Type B pancreatic cell (in vitro differentiated cells): ENCODE results near the gene C9orf78. TPM values are rescaled to one million over a fixed set of nuclear protein-coding genes. Genes with fewer than 3 reads are reported as not detected.

Source experiments
- DNase-seq: peaks from one replicate; pipeline ENCODE4 v3.0.0; 2021; ENCODE audit warnings: mixed read lengths; ENCODE audit not compliant: unreplicated experiment; ENCODE audit errors: extremely low spot score
- H3K27ac Mint-ChIP-seq: 2 replicates; pipeline ENCODE4 v1.8.0; 2021; ENCODE audit warnings: mild to moderate bottlenecking, mixed read lengths
- H3K27me3 Mint-ChIP-seq: 2 replicates; pipeline ENCODE4 v1.8.0; 2021; ENCODE audit warnings: mixed read lengths
- H3K36me3 Mint-ChIP-seq: 2 replicates; pipeline ENCODE4 v1.8.0; 2021; ENCODE audit warnings: mixed read lengths
- H3K4me1 Mint-ChIP-seq: one replicate; pipeline ENCODE4 v1.8.0; 2021; ENCODE audit warnings: mixed read lengths; ENCODE audit not compliant: unreplicated experiment
- H3K4me3 Mint-ChIP-seq: 2 replicates; pipeline ENCODE4 v1.8.0; 2021; ENCODE audit warnings: mild to moderate bottlenecking, mixed read lengths
- H3K9me3 Mint-ChIP-seq: 2 replicates; pipeline ENCODE4 v1.8.0; 2021; ENCODE audit warnings: mixed read lengths
- CTCF ChIP-seq: fragments of 200-600 bp; sonication (generic); conservative IDR thresholded peaks from 2 replicates; pipeline ENCODE4 v1.5.0; 2021; ENCODE audit warnings: antibody characterized with exemption, mild to moderate bottlenecking
- total RNA-seq: library from RNA; stranded (reverse); gene quantifications from 2 replicates; pipeline ENCODE4 v1.2.1, GENCODE V29; 2021; ENCODE audit warnings: low replicate concordance

Gene C9orf78
- total RNA-seq, 1 donor from 2014 or later: 35.4 TPM

GRCh38 chr9:129868872-129869486 is 33.9 kb upstream of the C9orf78 start:
- TF ChIP-seq CTCF: no peak
- Mint-ChIP-seq H3K4me3 (no peak overlapping the region), H3K36me3 (peaks cover 7% of the 10 kb centered on the region), H3K4me1 (no peaks in the 10 kb centered on the region), H3K27me3 (no peaks in the 10 kb centered on the region), H3K9me3 (no peaks in the 10 kb centered on the region), H3K27ac (no peak overlapping the region)
- DNase-seq: no peak

GRCh38 chr9:129868023-129868871 is 33.2 kb upstream of the C9orf78 start:
- H3K9me3 Mint-ChIP-seq: no peaks in the 10 kb centered on the region
- H3K27ac Mint-ChIP-seq: no peak overlapping the region
- H3K27me3 Mint-ChIP-seq: no peaks in the 10 kb centered on the region
- H3K4me3 Mint-ChIP-seq: no peak overlapping the region
- peaks cover 12% of the 10 kb centered on the region for H3K36me3 Mint-ChIP-seq
- H3K4me1 Mint-ChIP-seq: no peaks in the 10 kb centered on the region
- no peak for DNase-seq
- no peak for TF ChIP-seq CTCF

- H3K27me3 Mint-ChIP-seq: no peaks in the 10 kb centered on the region
- peaks cover 12% of the 10 kb centered on the region for H3K36me3 Mint-ChIP-seq
- H3K27ac Mint-ChIP-seq: no peak overlapping the region
- no peak for TF ChIP-seq CTCF
- no peaks in the 10 kb centered on the region for H3K4me1 Mint-ChIP-seq
- no peak overlapping the region for H3K4me3 Mint-ChIP-seq
- DNase-seq: no peak
- H3K9me3 Mint-ChIP-seq: no peaks in the 10 kb centered on the region
Observed at GRCh38 chr9:129867136-129868022, 32.3 kb upstream of the C9orf78 start.

GRCh38 chr9:129866394-129867135 is 31.5 kb upstream of the C9orf78 start:
- no peaks in the 10 kb centered on the region for H3K9me3 Mint-ChIP-seq
- H3K27me3 Mint-ChIP-seq: no peaks in the 10 kb centered on the region
- H3K27ac Mint-ChIP-seq: no peak overlapping the region
- TF ChIP-seq CTCF: no peak
- no peak overlapping the region for H3K4me3 Mint-ChIP-seq
- no peaks in the 10 kb centered on the region for H3K4me1 Mint-ChIP-seq
- DNase-seq: no peak
- peaks cover 17% of the 10 kb centered on the region for H3K36me3 Mint-ChIP-seq

- Mint-ChIP-seq H3K4me3 (no peak overlapping the region), H3K27me3 (no peaks in the 10 kb centered on the region), H3K9me3 (no peaks in the 10 kb centered on the region), H3K27ac (no peak overlapping the region), H3K36me3 (peaks cover 18% of the 10 kb centered on the region), H3K4me1 (no peaks in the 10 kb centered on the region)
- no peak for TF ChIP-seq CTCF
- no peak for DNase-seq
Observed at GRCh38 chr9:129865668-129866320, 30.7 kb upstream of the C9orf78 start.
